Muscle layer of duodenum (tissue), 2 donors: Measurements from ENCODE around the gene CSNK1A1L.
A peak's percentile ranks its signal among the peaks of the same experiment; 100 is the strongest.
"Not testable (repeated sequence)": the region's sequence is repeated elsewhere in the genome, so short reads cannot be mapped to it uniquely, and the experiment has no call there.

Source experiments
- H3K27ac ChIP-seq: one replicate; pipeline ENCODE4 v1.7.0; 2013; ENCODE audit warnings: mild to moderate bottlenecking, low read length
- H3K27me3 ChIP-seq: one replicate; pipeline ENCODE4 v1.7.0; 2013; ENCODE audit warnings: low read depth, mild to moderate bottlenecking, control low read depth, low read length
- H3K36me3 ChIP-seq, 2 donors: one replicate each; pipeline ENCODE4 v1.7.0; 2013; ENCODE audit warnings: low read length in 2 of 2, control low read depth in 1 of 2, mild to moderate bottlenecking in 1 of 2; ENCODE audit not compliant: insufficient read depth in 2 of 2, control insufficient read depth in 1 of 2
- H3K4me1 ChIP-seq, 2 donors: one replicate each; pipeline ENCODE4 v1.7.0; 2013; ENCODE audit warnings: low read length in 2 of 2, mild to moderate bottlenecking in 2 of 2, control low read depth in 1 of 2, moderate library complexity in 1 of 2; ENCODE audit not compliant: insufficient read depth in 2 of 2, control insufficient read depth in 1 of 2
- H3K4me3 ChIP-seq, 2 donors: one replicate each; pipeline ENCODE4 v1.7.0; 2013; ENCODE audit warnings: low read length in 2 of 2, low read depth in 1 of 2, mild to moderate bottlenecking in 1 of 2
- H3K9me3 ChIP-seq, 2 donors: one replicate each; pipeline ENCODE4 v1.7.0; 2013; ENCODE audit warnings: low read length in 2 of 2, control low read depth in 1 of 2, mild to moderate bottlenecking in 1 of 2; ENCODE audit not compliant: control insufficient read depth in 1 of 2
- donor health status: healthy.

Gene CSNK1A1L

GRCh38 chr13:37058910-37059847 is 46.3 kb downstream of the CSNK1A1L start, which contains the start of gene SUPT20H:
SUPT20H (minus strand) TSS chr13:37059688; CDS start chr13:37051490, 8,198 bp downstream.
- Histone ChIP-seq H3K27ac (peak within 1 kb of the TSS; percentile 90), H3K27me3 (no peaks in the 10 kb centered on the region), H3K36me3 (no peaks in the 10 kb centered on the region), H3K4me3 (peak within 1 kb of the TSS; percentile 89 to 92), H3K9me3 (no peaks in the 10 kb centered on the region), H3K4me1 (peaks cover 0 to 15% of the 10 kb centered on the region in 2 donors)

GRCh38 chr13:37056228-37056627 is 49.2 kb downstream of the CSNK1A1L start:
- H3K36me3 ChIP-seq, H3K4me3 ChIP-seq, H3K27me3 ChIP-seq, H3K27ac ChIP-seq, H3K9me3 ChIP-seq: not testable (repeated sequence)
- H3K4me1 ChIP-seq = peaks cover 0 to 15% of the 10 kb centered on the region in 2 donors
